ENCODE data around the gene CHSY3. TPM values are rescaled to one million over a fixed set of nuclear protein-coding genes. Genes with fewer than 3 reads are reported as not detected.
A peak's percentile ranks its signal among the peaks of the same experiment; 100 is the strongest.

The CHSY3 gene
- total RNA-seq, 6 experiments from 2014 or later: 1.2 to 4.6 (median 1.4) TPM

GRCh38 chr5:129945774-129946270, 41.6 kb downstream of the CHSY3 start:
- no peak overlapping the region for H3K27ac ChIP-seq
- H3K4me3 ChIP-seq: no peak overlapping the region
- DNase-seq (no peak), ATAC-seq (no peak)
- no peaks in the 10 kb centered on the region for H3K36me3 ChIP-seq
- no peak for TF ChIP-seq CTCF (IDR thresholded peaks at IDR 0.05)
- TF ChIP-seq POLR2A (IDR thresholded peaks at IDR 0.05): no peak
- no peaks in the 10 kb centered on the region for H3K27me3 ChIP-seq
- intact Hi-C loops (cut with DNase I): no loop called here
- H3K4me1 ChIP-seq: no peaks in the 10 kb centered on the region
- WGBS (ENCODE audit: insufficient coverage, low coverage, low lambda C conversion rate, missing lambda C conversion rate): 100% methylated on average over 1 of the region's 1 CpG
- no peaks in the 10 kb centered on the region for H3K9me3 ChIP-seq

GRCh38 chr5:129951039-129951438, 46.8 kb downstream of the CHSY3 start:
- no peak for DNase-seq
- TF ChIP-seq CTCF (IDR thresholded peaks at IDR 0.05) (no peak), POLR2A (IDR thresholded peaks at IDR 0.05) (no peak)
- Histone ChIP-seq H3K36me3 (no peaks in the 10 kb centered on the region), H3K27me3 (no peaks in the 10 kb centered on the region), H3K9me3 (no peaks in the 10 kb centered on the region), H3K27ac (no peak overlapping the region), H3K4me3 (no peak overlapping the region), H3K4me1 (no peaks in the 10 kb centered on the region)
- ATAC-seq: no peak
- intact Hi-C loops (cut with DNase I): no loop called here
- WGBS (ENCODE audit: insufficient coverage, low coverage, low lambda C conversion rate, missing lambda C conversion rate): 25% methylated on average over 2 of the region's 2 CpGs

GRCh38 chr5:129958581-129958980, 54.3 kb downstream of the CHSY3 start:
- no peak overlapping the region for H3K27ac ChIP-seq
- H3K4me3 ChIP-seq: no peak overlapping the region
- no peak for TF ChIP-seq POLR2A (IDR thresholded peaks at IDR 0.05)
- H3K4me1 ChIP-seq: no peaks in the 10 kb centered on the region
- intact Hi-C loops (cut with DNase I): no loop called here
- no peak for ATAC-seq
- no peaks in the 10 kb centered on the region for H3K9me3 ChIP-seq
- H3K36me3 ChIP-seq: no peaks in the 10 kb centered on the region
- DNase-seq: no peak
- no peaks in the 10 kb centered on the region for H3K27me3 ChIP-seq

- Histone ChIP-seq H3K4me1 (no peaks in the 10 kb centered on the region), H3K27me3 (no peaks in the 10 kb centered on the region), H3K36me3 (no peaks in the 10 kb centered on the region), H3K9me3 (no peaks in the 10 kb centered on the region), H3K27ac (no peak overlapping the region), H3K4me3 (no peak overlapping the region)
- no peak for DNase-seq
- intact Hi-C loops (cut with DNase I): no loop called here
- whole genome bisulfite sequencing (ENCODE audit: insufficient coverage, low coverage, low lambda C conversion rate, missing lambda C conversion rate): 68% methylated on average over 6 of the region's 6 CpGs
- no peak for TF ChIP-seq POLR2A (IDR thresholded peaks at IDR 0.05)
- no peak for TF ChIP-seq CTCF (IDR thresholded peaks at IDR 0.05)
- ATAC-seq: no peak
Measured at GRCh38 chr5:129960831-129961230, 56.6 kb downstream of the CHSY3 start.

GRCh38 chr5:129962506-129962905, 58.2 kb downstream of the CHSY3 start:
- intact Hi-C loops (cut with DNase I): no loop called here
- WGBS (ENCODE audit: insufficient coverage, low coverage, low lambda C conversion rate, missing lambda C conversion rate): 64% methylated on average over 1 of the region's 1 CpG

GRCh38 chr5:129963359-129963758, 59.1 kb downstream of the CHSY3 start:
- Histone ChIP-seq H3K4me1 (no peaks in the 10 kb centered on the region), H3K9me3 (no peaks in the 10 kb centered on the region), H3K27me3 (no peaks in the 10 kb centered on the region), H3K36me3 (no peaks in the 10 kb centered on the region), H3K4me3 (no peak overlapping the region), H3K27ac (no peak overlapping the region)
- TF ChIP-seq POLR2A (IDR thresholded peaks at IDR 0.05) (no peak), CTCF (IDR thresholded peaks at IDR 0.05) (no peak)
- intact Hi-C loops (cut with DNase I): no loop called here
- DNase-seq (no peak), ATAC-seq (peak in 3 of 4 donors; percentile 16 to 77 (median 64))
- 35% methylated on average over 3 of the region's 3 CpGs for WGBS (ENCODE audit: insufficient coverage, low coverage, low lambda C conversion rate, missing lambda C conversion rate)

More at GRCh38 chr5:129962506-129962905, 58.2 kb downstream of the CHSY3 start:
- Histone ChIP-seq H3K4me3 (no peak overlapping the region), H3K9me3 (no peaks in the 10 kb centered on the region), H3K36me3 (no peaks in the 10 kb centered on the region), H3K4me1 (no peaks in the 10 kb centered on the region), H3K27me3 (no peaks in the 10 kb centered on the region), H3K27ac (no peak overlapping the region)
- no peak for DNase-seq
- TF ChIP-seq POLR2A (IDR thresholded peaks at IDR 0.05): no peak
- no peak for ATAC-seq
